ENCODE results near the gene NLK.
"Not testable (repeated sequence)": the region's sequence is repeated elsewhere in the genome, so short reads cannot be mapped to it uniquely, and the experiment has no call there.

The NLK gene

GRCh38 chr17:28236033-28236653 lies 193.7 kb downstream of the NLK start:
- DNase-seq: not testable (repeated sequence)

GRCh38 chr17:28238547-28239270 lies 196.2 kb downstream of the NLK start:
- DNase-seq: not testable (repeated sequence)

- DNase-seq: no peak
Measured at GRCh38 chr17:28239271-28239624, 196.8 kb downstream of the NLK start.

GRCh38 chr17:28240688-28241340 lies 198.3 kb downstream of the NLK start:
- no peak for DNase-seq

- DNase-seq: no peak
Measured at GRCh38 chr17:28242791-28243190, 200.3 kb downstream of the NLK start.

GRCh38 chr17:28243268-28243667 lies 200.8 kb downstream of the NLK start:
- DNase-seq: not testable (repeated sequence)

GRCh38 chr17:28244446-28244845 lies 202.0 kb downstream of the NLK start:
- no peak for DNase-seq
